ENCODE results near the gene ZC3HAV1L.

- TF ChIP-seq ZNF331 (CRISPR knock-in tag; IDR thresholded peaks at IDR 0.05; ENCODE audit: low read depth) = no peak
- TF ChIP-seq EZH2phosphoT487 (IDR thresholded peaks at IDR 0.05; ENCODE audit: unreplicated experiment) = no peak
- TF ChIP-seq CTCF (conservative IDR thresholded peaks at IDR 0.05; ENCODE audit: low read depth in 2 of 2) = no peak
- no peak for TF ChIP-seq CREB1 (CRISPR knock-in tag; IDR thresholded peaks at IDR 0.05; ENCODE audit: low read depth)
- no peak for TF ChIP-seq EZH2 (IDR thresholded peaks at IDR 0.05; ENCODE audit: low read depth, unreplicated experiment)
- TF ChIP-seq ZNF114 (CRISPR knock-in tag; IDR thresholded peaks at IDR 0.05) = no peak
- TF ChIP-seq JUNB (IDR thresholded peaks at IDR 0.05; ENCODE audit: unreplicated experiment) = no peak
- no peak for TF ChIP-seq POLR2AphosphoS5 (IDR thresholded peaks at IDR 0.05; ENCODE audit: low read depth)
- TF ChIP-seq, protein P1, sequence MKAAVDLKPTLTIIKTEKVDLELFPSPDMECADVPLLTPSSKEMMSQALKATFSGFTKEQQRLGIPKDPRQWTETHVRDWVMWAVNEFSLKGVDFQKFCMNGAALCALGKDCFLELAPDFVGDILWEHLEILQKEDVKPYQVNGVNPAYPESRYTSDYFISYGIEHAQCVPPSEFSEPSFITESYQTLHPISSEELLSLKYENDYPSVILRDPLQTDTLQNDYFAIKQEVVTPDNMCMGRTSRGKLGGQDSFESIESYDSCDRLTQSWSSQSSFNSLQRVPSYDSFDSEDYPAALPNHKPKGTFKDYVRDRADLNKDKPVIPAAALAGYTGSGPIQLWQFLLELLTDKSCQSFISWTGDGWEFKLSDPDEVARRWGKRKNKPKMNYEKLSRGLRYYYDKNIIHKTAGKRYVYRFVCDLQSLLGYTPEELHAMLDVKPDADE (IDR thresholded peaks at IDR 0.05) = no peak
- TF ChIP-seq, protein P2, sequence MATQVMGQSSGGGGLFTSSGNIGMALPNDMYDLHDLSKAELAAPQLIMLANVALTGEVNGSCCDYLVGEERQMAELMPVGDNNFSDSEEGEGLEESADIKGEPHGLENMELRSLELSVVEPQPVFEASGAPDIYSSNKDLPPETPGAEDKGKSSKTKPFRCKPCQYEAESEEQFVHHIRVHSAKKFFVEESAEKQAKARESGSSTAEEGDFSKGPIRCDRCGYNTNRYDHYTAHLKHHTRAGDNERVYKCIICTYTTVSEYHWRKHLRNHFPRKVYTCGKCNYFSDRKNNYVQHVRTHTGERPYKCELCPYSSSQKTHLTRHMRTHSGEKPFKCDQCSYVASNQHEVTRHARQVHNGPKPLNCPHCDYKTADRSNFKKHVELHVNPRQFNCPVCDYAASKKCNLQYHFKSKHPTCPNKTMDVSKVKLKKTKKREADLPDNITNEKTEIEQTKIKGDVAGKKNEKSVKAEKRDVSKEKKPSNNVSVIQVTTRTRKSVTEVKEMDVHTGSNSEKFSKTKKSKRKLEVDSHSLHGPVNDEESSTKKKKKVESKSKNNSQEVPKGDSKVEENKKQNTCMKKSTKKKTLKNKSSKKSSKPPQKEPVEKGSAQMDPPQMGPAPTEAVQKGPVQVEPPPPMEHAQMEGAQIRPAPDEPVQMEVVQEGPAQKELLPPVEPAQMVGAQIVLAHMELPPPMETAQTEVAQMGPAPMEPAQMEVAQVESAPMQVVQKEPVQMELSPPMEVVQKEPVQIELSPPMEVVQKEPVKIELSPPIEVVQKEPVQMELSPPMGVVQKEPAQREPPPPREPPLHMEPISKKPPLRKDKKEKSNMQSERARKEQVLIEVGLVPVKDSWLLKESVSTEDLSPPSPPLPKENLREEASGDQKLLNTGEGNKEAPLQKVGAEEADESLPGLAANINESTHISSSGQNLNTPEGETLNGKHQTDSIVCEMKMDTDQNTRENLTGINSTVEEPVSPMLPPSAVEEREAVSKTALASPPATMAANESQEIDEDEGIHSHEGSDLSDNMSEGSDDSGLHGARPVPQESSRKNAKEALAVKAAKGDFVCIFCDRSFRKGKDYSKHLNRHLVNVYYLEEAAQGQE (IDR thresholded peaks at IDR 0.05; ENCODE audit: unreplicated experiment) = no peak
- no peak for TF ChIP-seq STAT1 (IDR thresholded peaks at IDR 0.05; ENCODE audit: unreplicated experiment)
Observed at GRCh38 chr7:139004321-139005090, 31.3 kb downstream of the ZC3HAV1L start.

All from GM23338 (cell line).